Measurements from ENCODE around the gene SLC9B1.
"Not testable (repeated sequence)": the region's sequence is repeated elsewhere in the genome, so short reads cannot be mapped to it uniquely, and the experiment has no call there.

Gene SLC9B1

GRCh38 chr4:102867278-102868152, 152.0 kb downstream of the SLC9B1 start:
- Histone ChIP-seq H3K27ac (ENCODE audit: low read depth, low read length) (peak overlapping the region; percentile 93), H3K4me1 (ENCODE audit: control insufficient read depth in 5 of 5, insufficient read depth in 5 of 5, low read length in 5 of 5) (peaks cover 0 to 27% (median 19%) of the 10 kb centered on the region in 5 donors), H3K36me3 (ENCODE audit: control insufficient read depth in 5 of 5, insufficient read depth in 5 of 5, low read length in 5 of 5) (no peaks in the 10 kb centered on the region), H3K4me3 (ENCODE audit: low read depth in 1 of 5, low read length in 5 of 5) (peak overlapping the region; percentile 81 to 98 (median 83)), H3K9me3 (ENCODE audit: control insufficient read depth in 5 of 5, low read length in 5 of 5) (no peaks in the 10 kb centered on the region), H3K9ac (ENCODE audit: low read length in 5 of 5) (peak overlapping the region in 3 of 5 donors; percentile 74 to 91 (median 88)), H3K27me3 (ENCODE audit: control insufficient read depth in 5 of 5, insufficient read depth in 4 of 5, low read length in 5 of 5) (no peaks in the 10 kb centered on the region)

GRCh38 chr4:102865327-102865726, 154.2 kb downstream of the SLC9B1 start:
- H3K27ac ChIP-seq (ENCODE audit: low read depth, low read length); H3K9me3 ChIP-seq (ENCODE audit: control insufficient read depth in 5 of 5, low read length in 5 of 5); H3K27me3 ChIP-seq (ENCODE audit: control insufficient read depth in 5 of 5, insufficient read depth in 4 of 5, low read length in 5 of 5); H3K36me3 ChIP-seq (ENCODE audit: control insufficient read depth in 5 of 5, insufficient read depth in 5 of 5, low read length in 5 of 5); H3K4me3 ChIP-seq (ENCODE audit: low read depth in 1 of 5, low read length in 5 of 5); H3K9ac ChIP-seq (ENCODE audit: low read length in 5 of 5): not testable (repeated sequence)
- H3K4me1 ChIP-seq (ENCODE audit: control insufficient read depth in 5 of 5, insufficient read depth in 5 of 5, low read length in 5 of 5), result peaks cover 0 to 30% (median 19%) of the 10 kb centered on the region in 5 donors

DNA sequence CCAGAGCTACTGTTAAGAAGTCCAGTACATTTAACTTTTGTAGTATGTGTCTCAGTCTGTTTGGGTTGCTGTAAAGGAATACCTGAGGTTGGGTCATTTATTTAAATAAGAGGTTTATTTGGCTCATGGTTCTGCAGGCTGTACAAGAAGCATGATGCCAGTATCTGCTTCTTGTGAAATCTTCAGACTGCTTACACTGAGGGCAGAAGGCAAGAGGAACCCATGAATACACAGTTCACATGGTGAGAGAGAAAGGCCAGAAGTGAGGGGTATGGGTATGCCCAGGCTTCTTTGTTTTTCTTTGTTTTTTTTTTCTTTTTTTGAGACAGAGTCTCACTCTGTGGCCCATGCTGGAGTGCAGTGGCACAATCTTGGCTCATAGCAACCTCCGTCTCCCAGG, 156.8 kb downstream of the SLC9B1 start:
- H3K4me1 ChIP-seq (ENCODE audit: control insufficient read depth in 5 of 5, insufficient read depth in 5 of 5, low read length in 5 of 5), result peaks cover 0 to 12% (median 3%) of the 10 kb centered on the region in 5 donors
- peaks cover 7 to 9% (median 8%) of the 10 kb centered on the region in 5 donors for H3K9me3 ChIP-seq (ENCODE audit: control insufficient read depth in 5 of 5, low read length in 5 of 5)
- no peaks in the 10 kb centered on the region for H3K36me3 ChIP-seq (ENCODE audit: control insufficient read depth in 5 of 5, insufficient read depth in 5 of 5, low read length in 5 of 5)
- no peak overlapping the region for H3K27ac ChIP-seq (ENCODE audit: low read depth, low read length)
- H3K27me3 ChIP-seq (ENCODE audit: control insufficient read depth in 5 of 5, insufficient read depth in 4 of 5, low read length in 5 of 5), result no peaks in the 10 kb centered on the region
- no peak overlapping the region for H3K9ac ChIP-seq (ENCODE audit: low read length in 5 of 5)
- H3K4me3 ChIP-seq (ENCODE audit: low read depth in 1 of 5, low read length in 5 of 5), result no peak overlapping the region

DNA sequence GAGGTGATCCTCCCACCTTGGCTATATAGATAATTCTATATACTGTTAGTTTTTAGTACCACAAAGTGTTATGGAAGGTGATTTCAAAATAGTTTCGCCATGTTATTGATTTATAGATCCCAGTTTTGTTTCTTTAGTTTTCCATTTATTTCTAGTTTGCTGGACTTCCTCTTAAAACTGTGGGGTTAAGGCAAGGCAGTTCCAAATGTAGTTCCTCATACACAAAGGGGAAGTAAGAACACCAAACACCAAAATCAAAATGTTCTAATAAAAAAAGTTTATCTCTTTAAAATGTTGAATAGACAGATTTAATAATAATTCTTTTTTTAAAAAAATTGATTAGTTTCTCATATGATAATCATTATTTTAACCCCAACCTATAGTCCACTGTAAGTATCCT, 157.5 kb downstream of the SLC9B1 start:
- Histone ChIP-seq H3K27me3 (ENCODE audit: control insufficient read depth in 5 of 5, insufficient read depth in 4 of 5, low read length in 5 of 5) (no peaks in the 10 kb centered on the region), H3K9ac (ENCODE audit: low read length in 5 of 5) (no peak overlapping the region), H3K4me1 (ENCODE audit: control insufficient read depth in 5 of 5, insufficient read depth in 5 of 5, low read length in 5 of 5) (peaks cover 0 to 8% (median 0%) of the 10 kb centered on the region in 5 donors), H3K4me3 (ENCODE audit: low read depth in 1 of 5, low read length in 5 of 5) (no peak overlapping the region), H3K27ac (ENCODE audit: low read depth, low read length) (no peak overlapping the region), H3K9me3 (ENCODE audit: control insufficient read depth in 5 of 5, low read length in 5 of 5) (peaks cover 7 to 9% (median 8%) of the 10 kb centered on the region in 5 donors), H3K36me3 (ENCODE audit: control insufficient read depth in 5 of 5, insufficient read depth in 5 of 5, low read length in 5 of 5) (no peaks in the 10 kb centered on the region)

- H3K27ac ChIP-seq (ENCODE audit: low read depth, low read length), result no peak overlapping the region
- H3K4me1 ChIP-seq (ENCODE audit: control insufficient read depth in 5 of 5, insufficient read depth in 5 of 5, low read length in 5 of 5), result peaks cover 0 to 8% (median 0%) of the 10 kb centered on the region in 5 donors
- no peak overlapping the region for H3K9ac ChIP-seq (ENCODE audit: low read length in 5 of 5)
- H3K36me3 ChIP-seq (ENCODE audit: control insufficient read depth in 5 of 5, insufficient read depth in 5 of 5, low read length in 5 of 5), result no peaks in the 10 kb centered on the region
- no peaks in the 10 kb centered on the region for H3K27me3 ChIP-seq (ENCODE audit: control insufficient read depth in 5 of 5, insufficient read depth in 4 of 5, low read length in 5 of 5)
- peaks cover 7 to 9% (median 8%) of the 10 kb centered on the region in 5 donors for H3K9me3 ChIP-seq (ENCODE audit: control insufficient read depth in 5 of 5, low read length in 5 of 5)
- H3K4me3 ChIP-seq (ENCODE audit: low read depth in 1 of 5, low read length in 5 of 5), result no peak overlapping the region
Measured at GRCh38 chr4:102860611-102861324, 158.7 kb downstream of the SLC9B1 start.

GRCh38 chr4:102858828-102859464, 160.6 kb downstream of the SLC9B1 start:
- H3K4me1 ChIP-seq (ENCODE audit: control insufficient read depth in 5 of 5, insufficient read depth in 5 of 5, low read length in 5 of 5), result peaks cover 0 to 8% (median 0%) of the 10 kb centered on the region in 5 donors

More at GRCh38 chr4:102858828-102859464, 160.6 kb downstream of the SLC9B1 start:
- Histone ChIP-seq H3K9me3 (ENCODE audit: control insufficient read depth in 5 of 5, low read length in 5 of 5) (peaks cover 7 to 9% (median 8%) of the 10 kb centered on the region in 5 donors), H3K27ac (ENCODE audit: low read depth, low read length) (no peak overlapping the region), H3K4me3 (ENCODE audit: low read depth in 1 of 5, low read length in 5 of 5) (no peak overlapping the region), H3K9ac (ENCODE audit: low read length in 5 of 5) (no peak overlapping the region), H3K27me3 (ENCODE audit: control insufficient read depth in 5 of 5, insufficient read depth in 4 of 5, low read length in 5 of 5) (no peaks in the 10 kb centered on the region), H3K36me3 (ENCODE audit: control insufficient read depth in 5 of 5, insufficient read depth in 5 of 5, low read length in 5 of 5) (no peaks in the 10 kb centered on the region)
